ENCODE results near the gene CDH4.

The CDH4 gene

DNA sequence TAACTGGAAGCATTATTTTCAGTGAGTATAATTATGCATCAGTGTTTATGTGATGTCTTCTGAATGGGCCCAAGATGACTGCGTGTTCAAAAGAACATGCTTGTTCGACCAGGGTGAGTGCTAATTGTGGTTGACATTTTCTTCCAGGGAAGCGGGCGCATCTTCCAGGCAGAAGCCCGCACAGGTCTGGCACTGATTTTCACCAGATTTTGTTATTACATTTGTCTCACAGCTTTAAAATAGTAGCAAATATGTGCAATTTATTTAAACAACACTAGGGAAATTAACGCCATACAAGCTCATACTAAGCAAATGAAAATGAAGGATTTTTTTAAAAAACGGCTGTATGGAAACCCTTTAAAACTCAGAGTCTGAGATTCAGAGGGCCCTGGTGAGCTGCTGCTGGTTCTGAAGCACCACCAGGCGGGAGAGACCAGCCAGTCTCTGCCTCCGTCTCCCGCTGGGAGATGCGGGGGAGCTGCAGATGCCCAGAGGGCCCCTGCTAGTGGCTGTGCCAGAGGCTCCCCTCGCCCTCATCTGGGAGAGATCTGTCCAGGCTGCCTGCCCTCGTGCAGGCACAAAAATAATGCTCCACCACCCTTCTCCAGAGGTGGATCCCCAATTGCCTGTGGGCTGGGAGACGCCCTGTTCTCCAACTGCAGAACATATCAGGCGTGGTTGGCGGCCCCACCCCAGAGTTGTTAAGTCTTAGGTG, 516.7 kb downstream of the CDH4 start:
- in situ Hi-C loops (cut with MboI; ENCODE audit: low sequenced_read_pairs, unreplicated experiment): no loop called here
- no peak for DNase-seq (ENCODE audit: low spot score)
- TF ChIP-seq, protein P1, sequence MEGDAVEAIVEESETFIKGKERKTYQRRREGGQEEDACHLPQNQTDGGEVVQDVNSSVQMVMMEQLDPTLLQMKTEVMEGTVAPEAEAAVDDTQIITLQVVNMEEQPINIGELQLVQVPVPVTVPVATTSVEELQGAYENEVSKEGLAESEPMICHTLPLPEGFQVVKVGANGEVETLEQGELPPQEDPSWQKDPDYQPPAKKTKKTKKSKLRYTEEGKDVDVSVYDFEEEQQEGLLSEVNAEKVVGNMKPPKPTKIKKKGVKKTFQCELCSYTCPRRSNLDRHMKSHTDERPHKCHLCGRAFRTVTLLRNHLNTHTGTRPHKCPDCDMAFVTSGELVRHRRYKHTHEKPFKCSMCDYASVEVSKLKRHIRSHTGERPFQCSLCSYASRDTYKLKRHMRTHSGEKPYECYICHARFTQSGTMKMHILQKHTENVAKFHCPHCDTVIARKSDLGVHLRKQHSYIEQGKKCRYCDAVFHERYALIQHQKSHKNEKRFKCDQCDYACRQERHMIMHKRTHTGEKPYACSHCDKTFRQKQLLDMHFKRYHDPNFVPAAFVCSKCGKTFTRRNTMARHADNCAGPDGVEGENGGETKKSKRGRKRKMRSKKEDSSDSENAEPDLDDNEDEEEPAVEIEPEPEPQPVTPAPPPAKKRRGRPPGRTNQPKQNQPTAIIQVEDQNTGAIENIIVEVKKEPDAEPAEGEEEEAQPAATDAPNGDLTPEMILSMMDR (IDR thresholded peaks at IDR 0.05; ENCODE audit: borderline replicate concordance, control extremely low read depth, extremely low read depth, insufficient read depth, missing control alignments): no peak

DNA sequence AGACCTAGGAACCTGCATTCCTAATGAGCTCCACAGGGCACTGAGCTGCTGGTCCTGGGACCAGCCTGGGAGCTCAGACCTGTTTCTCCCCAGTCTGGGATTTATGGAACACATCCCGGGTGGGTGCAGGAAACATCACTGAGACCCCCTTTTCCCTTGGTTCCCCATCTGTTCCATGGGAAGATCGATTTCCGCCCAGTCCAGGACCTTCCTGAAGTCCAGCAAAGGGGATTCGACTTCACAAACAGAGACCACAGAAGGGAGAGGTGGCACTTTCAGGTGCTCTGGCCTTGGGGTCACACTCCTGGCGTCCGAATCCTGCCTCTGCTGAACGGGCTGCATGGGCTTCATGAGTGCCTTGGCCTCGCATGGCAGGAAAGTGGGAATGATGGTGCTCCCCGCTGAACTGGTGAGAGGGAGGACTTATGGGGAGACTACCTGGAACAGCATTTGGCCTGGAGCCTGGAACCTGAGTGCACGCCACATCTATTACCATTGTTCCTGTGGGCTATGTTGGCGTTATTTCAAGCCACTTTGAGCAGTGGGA, 517.3 kb downstream of the CDH4 start:
- in situ Hi-C loops (cut with MboI; ENCODE audit: low sequenced_read_pairs, unreplicated experiment): no loop called here
- DNase-seq (ENCODE audit: low spot score): no peak
- TF ChIP-seq, protein P1 (IDR thresholded peaks at IDR 0.05; ENCODE audit: borderline replicate concordance, control extremely low read depth, extremely low read depth, insufficient read depth, missing control alignments): no peak

DNA sequence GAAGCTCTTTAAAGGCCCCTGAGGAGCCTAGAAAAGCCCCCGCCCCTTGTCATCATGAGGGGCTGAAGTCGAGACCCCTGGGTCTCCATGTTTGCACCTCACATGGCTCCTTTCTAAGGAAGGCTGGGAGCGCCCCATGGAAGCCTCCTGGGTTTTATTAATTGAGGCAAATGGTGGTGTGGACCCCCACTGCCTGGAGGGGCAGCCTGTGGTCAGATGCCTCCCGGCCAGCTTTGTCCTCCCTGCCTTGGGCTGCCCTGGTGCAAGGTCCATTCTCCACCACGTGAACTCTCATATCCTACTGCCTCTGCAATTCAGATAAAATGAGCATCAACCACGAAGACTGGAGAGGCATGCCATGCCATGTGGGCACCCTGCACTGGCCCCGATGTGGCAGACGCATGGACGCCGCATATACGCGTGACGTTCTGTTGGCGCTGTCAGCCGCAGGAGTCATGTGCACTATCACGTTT, 518.1 kb downstream of the CDH4 start:
- TF ChIP-seq, protein P1 (IDR thresholded peaks at IDR 0.05; ENCODE audit: borderline replicate concordance, control extremely low read depth, extremely low read depth, insufficient read depth, missing control alignments): no peak
- no peak for DNase-seq (ENCODE audit: low spot score)
- in situ Hi-C loops (cut with MboI; ENCODE audit: low sequenced_read_pairs, unreplicated experiment): no loop called here

DNA sequence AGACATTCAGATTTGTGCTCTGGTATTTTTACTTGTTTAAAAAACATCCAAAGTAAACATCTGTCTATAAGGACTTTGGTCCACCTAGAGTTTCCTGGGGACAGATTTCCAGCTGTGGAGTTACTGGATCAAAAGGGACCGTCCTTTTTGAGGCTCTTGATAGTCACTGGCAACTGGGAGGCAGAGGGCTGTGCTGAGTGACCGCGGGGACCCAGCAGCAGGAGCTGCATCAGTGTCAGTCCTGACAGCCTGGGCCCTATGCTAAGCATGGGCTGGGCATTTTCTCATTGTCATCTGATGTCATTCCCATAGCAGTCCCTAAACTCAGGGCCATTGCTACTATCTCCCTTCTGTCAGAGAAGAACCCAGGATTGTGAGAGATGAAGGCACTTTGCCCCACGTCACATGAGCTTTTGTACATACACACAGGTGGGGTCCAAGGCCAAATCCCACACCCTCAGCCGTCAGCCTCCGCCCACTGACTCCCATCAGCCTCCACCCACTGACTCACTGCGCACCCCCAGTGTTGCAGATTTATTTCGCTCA, 519.8 kb downstream of the CDH4 start:
- in situ Hi-C loops (cut with MboI; ENCODE audit: low sequenced_read_pairs, unreplicated experiment): no loop called here
- TF ChIP-seq, protein P1 (IDR thresholded peaks at IDR 0.05; ENCODE audit: borderline replicate concordance, control extremely low read depth, extremely low read depth, insufficient read depth, missing control alignments): no peak
- no peak for DNase-seq (ENCODE audit: low spot score)

DNA sequence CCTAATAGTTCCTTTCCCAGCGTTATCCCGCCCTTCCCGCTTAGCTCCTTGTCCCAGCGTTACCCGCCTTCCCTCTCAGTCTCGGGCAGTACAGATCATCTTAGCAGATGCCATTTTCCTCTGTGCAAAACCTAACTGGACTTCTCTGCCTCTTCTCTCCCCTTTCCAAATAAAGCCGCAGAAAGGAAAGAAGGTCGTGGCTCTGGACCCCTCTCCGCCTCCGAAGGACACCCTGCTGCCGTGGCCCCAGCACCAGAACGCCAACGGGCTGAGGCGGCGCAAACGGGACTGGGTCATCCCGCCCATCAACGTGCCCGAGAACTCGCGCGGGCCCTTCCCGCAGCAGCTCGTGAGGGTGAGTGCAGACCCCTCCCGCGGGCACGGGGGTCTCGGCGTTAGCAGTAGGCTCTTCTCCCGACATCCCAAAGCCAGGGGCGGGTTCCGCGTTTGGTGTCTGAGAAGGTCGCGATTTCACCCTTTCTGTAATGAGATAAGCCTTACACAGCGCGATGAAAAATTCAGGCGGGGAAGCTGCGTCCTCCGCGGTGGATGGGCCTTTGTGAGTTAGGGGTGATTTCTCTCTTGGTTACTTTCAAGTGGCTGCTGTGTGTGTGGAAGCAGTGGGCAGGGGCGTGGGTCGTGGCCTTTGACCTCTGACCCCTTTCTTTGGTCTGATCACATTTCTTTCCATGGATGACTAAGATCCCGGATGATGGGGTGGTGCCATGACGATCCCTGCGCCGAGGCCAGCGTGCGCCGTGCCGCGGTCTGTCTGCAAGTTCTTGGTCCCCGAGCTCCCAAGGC, 521.0 kb downstream of the CDH4 start:
- DNase-seq (ENCODE audit: low spot score): no peak
- TF ChIP-seq, protein P1 (IDR thresholded peaks at IDR 0.05; ENCODE audit: borderline replicate concordance, control extremely low read depth, extremely low read depth, insufficient read depth, missing control alignments): no peak
- in situ Hi-C loops (cut with MboI; ENCODE audit: low sequenced_read_pairs, unreplicated experiment): no loop called here

DNA sequence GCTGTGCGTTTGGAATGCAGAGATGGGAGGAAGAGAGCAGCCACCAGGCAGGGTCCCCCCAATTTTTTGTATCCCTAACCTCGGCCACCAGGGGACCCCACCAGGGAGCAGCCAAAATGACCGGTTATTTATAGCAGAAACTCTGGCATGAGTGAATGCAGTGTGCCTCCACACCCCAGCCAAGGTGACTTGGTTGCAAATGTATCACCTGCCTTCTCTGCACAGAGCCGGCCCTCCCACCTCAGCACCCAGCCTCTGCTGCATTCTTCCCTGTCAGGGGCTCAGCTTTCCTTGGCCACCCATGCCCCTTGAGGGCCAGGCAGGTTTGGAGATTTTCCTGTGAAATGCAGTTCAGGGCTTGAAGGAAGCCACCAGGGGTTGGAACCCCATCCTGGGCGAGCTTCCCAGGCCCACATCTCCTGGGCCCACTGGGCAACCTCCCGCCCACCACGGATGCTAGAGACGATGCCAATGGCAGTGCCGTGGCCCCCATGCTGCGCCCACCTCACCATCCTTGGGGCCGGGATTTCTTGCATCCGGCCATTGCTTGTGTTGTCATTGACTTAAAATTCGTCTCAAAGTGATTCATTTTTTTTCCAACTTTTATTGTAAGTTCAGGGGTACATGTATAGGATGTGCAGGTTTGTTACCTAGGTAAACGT, 522.0 kb downstream of the CDH4 start:
- DNase-seq (ENCODE audit: low spot score): no peak
- TF ChIP-seq, protein P1 (IDR thresholded peaks at IDR 0.05; ENCODE audit: borderline replicate concordance, control extremely low read depth, extremely low read depth, insufficient read depth, missing control alignments): no peak
- in situ Hi-C loops (cut with MboI; ENCODE audit: low sequenced_read_pairs, unreplicated experiment): no loop called here
